Upper lobe of right lung (tissue), 1 donor: ENCODE results near the gene UROS. TPM values are rescaled to one million over a fixed set of nuclear protein-coding genes. Genes with fewer than 3 reads are reported as not detected.

ENCODE experiments used
- ATAC-seq: fragments of 200-7000 bp; cut with Tn5 transposase; one replicate; pipeline ENCODE4 v1.9.1; 2020; ENCODE audit warnings: mild to moderate bottlenecking, moderate library complexity
- DNase-seq: peaks from one replicate; pipeline ENCODE4 v3.0.0-alpha.2; 2020
- H3K27ac ChIP-seq: fragments of 200-600 bp; one replicate; pipeline ENCODE4 v1.8.0; 2022
- H3K27me3 ChIP-seq: fragments of 200-600 bp; one replicate; pipeline ENCODE4 v1.8.0; 2022; ENCODE audit warnings: mild to moderate bottlenecking
- H3K36me3 ChIP-seq: fragments of 200-600 bp; one replicate; pipeline ENCODE4 v1.8.0; 2022
- H3K4me1 ChIP-seq: fragments of 200-600 bp; one replicate; pipeline ENCODE4 v1.8.0; 2022
- H3K4me3 ChIP-seq: fragments of 200-600 bp; one replicate; pipeline ENCODE4 v1.8.0; 2022; ENCODE audit warnings: mild to moderate bottlenecking
- H3K9me3 ChIP-seq: fragments of 200-600 bp; one replicate; pipeline ENCODE4 v1.8.0; 2022
- CTCF ChIP-seq: fragments of 200-600 bp; IDR thresholded peaks from one replicate; pipeline ENCODE4 v1.8.0; 2022; ENCODE audit warnings: antibody characterized with exemption
- intact Hi-C: fragments of 100-400 bp; cut with DNase I; formaldehyde crosslinking; loops from one replicate; pipeline ENCODE4 v1.11.0; 2022
- microRNA-seq: library from miRNA; unstranded; fragments of <30 nt; microRNA quantifications from one replicate; pipeline ENCODE4 v1.2.0, GENCODE V29; 2020; ENCODE audit warnings: borderline microRNAs expressed
- total RNA-seq: library from RNA; stranded (reverse); fragmentation: NEBNext Ultra II Directional; extraction: Animal tissue kit (Norgen Biotek cat#: 25700); gene quantifications from one replicate; pipeline ENCODE4 v1.2.1, GENCODE V29; 2021
- donor health status: DM: no; HTN: yes; CAD: no; lungs with severe emphysema.

UROS gene
- total RNA-seq, 1 donor from 2014 or later = 34.2 TPM

DNA sequence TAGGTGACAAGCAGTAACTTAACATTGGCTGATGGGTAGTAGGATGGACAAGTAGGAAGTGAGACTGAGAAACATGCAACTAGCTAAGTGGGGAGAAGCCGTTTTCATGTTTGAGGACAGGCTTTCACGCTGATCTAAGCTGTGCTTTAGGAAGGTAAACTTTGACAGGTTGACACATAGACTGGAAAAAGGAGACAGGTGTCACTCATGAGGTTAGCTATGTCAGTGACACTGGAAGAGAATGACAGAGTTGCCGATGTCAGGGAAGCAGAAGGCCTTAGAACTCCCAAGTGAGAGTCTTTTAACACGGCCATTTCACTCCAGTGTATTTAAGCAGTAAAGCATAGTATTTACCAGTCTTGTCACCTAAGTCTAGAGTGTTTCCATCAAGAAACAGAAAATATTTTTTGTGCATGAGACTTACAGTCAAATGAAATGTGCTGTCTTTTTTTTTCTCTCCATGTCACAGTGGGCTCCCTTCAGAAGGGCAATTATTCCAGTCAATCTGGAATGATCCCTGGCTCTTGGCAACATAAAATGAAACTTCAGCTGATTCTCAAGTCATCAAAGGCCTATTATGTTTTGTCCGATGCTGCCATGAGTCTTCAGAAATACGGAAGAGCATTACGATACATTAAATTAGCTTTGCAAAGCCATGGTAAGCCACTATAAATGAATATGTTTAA is 82.9 kb downstream of the UROS start:
- Histone ChIP-seq H3K36me3 (peaks cover 100% of the 10 kb centered on the region), H3K4me1 (no peaks in the 10 kb centered on the region), H3K27ac (no peak overlapping the region), H3K4me3 (no peak overlapping the region), H3K9me3 (no peaks in the 10 kb centered on the region), H3K27me3 (no peaks in the 10 kb centered on the region)
- intact Hi-C loops = no loop called here
- TF ChIP-seq CTCF = no peak
- no peak for DNase-seq
- no peak for ATAC-seq

Small RNA genes within 50 kb of the gene (microRNA-seq; reads per million reads assigned to microRNA genes)
- gene MIR4484 = 0.50 reads per million

Other genes with a start within 250 kb of the UROS start
- gene TEX36, start 140.1 kb downstream of the UROS start, total RNA-seq = not detected
- 20.8 TPM for gene EDRF1, start 103.5 kb downstream of the UROS start, total RNA-seq
- not detected for gene MMP21, start 47.4 kb downstream of the UROS start, total RNA-seq
- 36.9 TPM for gene BCCIP, start 288 bp upstream of the UROS start, total RNA-seq
- 35.1 TPM for gene DHX32, start 58.0 kb upstream of the UROS start, total RNA-seq
- gene FANK1, start 73.3 kb upstream of the UROS start, total RNA-seq = 2.6 TPM